Tibial artery (tissue), 4 donors: Measurements from ENCODE around the gene PLCH1.

Source experiments
- DNase-seq, 2 donors: peaks; one replicate each; pipeline ENCODE4 v3.0.0-alpha.2; 2019
- H3K27ac ChIP-seq, 2 donors: fragments of 200-600 bp; sonication (generic) in 1 of 2; 1 replicate in 1 of 2; 2 replicates in 1 of 2; pipeline ENCODE4 v1.5.1; 2018 to 2019; ENCODE audit warnings: mild to moderate bottlenecking in 1 of 2
- H3K27me3 ChIP-seq, 2 donors: fragments of 200-600 bp; sonication (generic) in 1 of 2; one replicate each; pipeline versions ENCODE4 v1.5.1 to v1.6.0; 2016 to 2019
- H3K36me3 ChIP-seq, 3 donors: fragments of 200-600 bp; sonication (generic) in 2 of 3; one replicate each; pipeline ENCODE4 v1.5.1; 2016 to 2019; ENCODE audit warnings: mild to moderate bottlenecking in 2 of 3
- H3K4me1 ChIP-seq, 4 donors: fragments of 200-600 bp; sonication (generic) in 2 of 4; 1 replicate in 3 of 4; 2 replicates in 1 of 4; pipeline ENCODE4 v1.5.1; 2016 to 2019
- H3K4me3 ChIP-seq, 2 donors: fragments of 200-600 bp; sonication (generic) in 1 of 2; 1 replicate in 1 of 2; 2 replicates in 1 of 2; pipeline ENCODE4 v1.5.1; 2018 to 2019; ENCODE audit warnings: mild to moderate bottlenecking in 2 of 2
- H3K9me3 ChIP-seq, 3 donors: fragments of 200-600 bp; sonication (generic) in 1 of 3; one replicate each; pipeline ENCODE4 v1.5.1; 2016 to 2019
- CTCF ChIP-seq, 2 experiments: fragments of 200-600 bp in 1 of 2; fragments of 450-650 bp in 1 of 2; IDR thresholded peaks; one replicate each; pipeline ENCODE4 v1.5.1; 2017 to 2019; ENCODE audit warnings: antibody characterized with exemption in 2 of 2, mild to moderate bottlenecking in 1 of 2, moderate library complexity in 1 of 2
- intact Hi-C: fragments of 100-400 bp; cut with DNase I; formaldehyde crosslinking; loops from one replicate; pipeline ENCODE4 v1.15.0; 2023; ENCODE audit warnings: low total_unique reads

Gene PLCH1

GRCh38 chr3:155491696-155492095 is 253.2 kb downstream of the PLCH1 start:
- Histone ChIP-seq H3K4me3 (no peak overlapping the region), H3K36me3 (no peaks in the 10 kb centered on the region), H3K27me3 (no peaks in the 10 kb centered on the region), H3K9me3 (no peaks in the 10 kb centered on the region), H3K27ac (no peak overlapping the region), H3K4me1 (no peaks in the 10 kb centered on the region)
- intact Hi-C loops, result no loop called here
- DNase-seq, result no peak
- TF ChIP-seq CTCF (IDR thresholded peaks at IDR 0.05), result no peak

DNA sequence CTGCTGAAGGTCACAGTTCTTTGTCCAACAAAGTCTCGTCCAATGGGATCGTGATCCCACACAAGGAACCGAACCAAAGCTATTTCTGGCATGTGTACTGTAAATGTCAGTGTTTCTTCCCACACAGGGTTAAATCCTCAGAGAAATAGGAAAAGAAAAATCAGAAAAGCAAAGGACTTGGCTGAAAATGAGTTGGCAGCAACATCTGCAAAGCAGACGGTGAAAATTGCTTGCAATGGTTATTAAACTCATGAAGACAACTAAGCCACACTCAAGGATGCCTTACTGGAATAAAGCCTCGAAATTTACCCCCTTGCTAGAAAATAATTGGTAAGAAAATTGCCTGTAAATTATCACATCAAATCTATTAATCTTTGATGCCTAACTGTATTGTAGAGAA is 256.2 kb downstream of the PLCH1 start:
- H3K9me3 ChIP-seq, result no peaks in the 10 kb centered on the region
- TF ChIP-seq CTCF (IDR thresholded peaks at IDR 0.05), result no peak
- H3K36me3 ChIP-seq, result no peaks in the 10 kb centered on the region
- H3K27ac ChIP-seq, result no peak overlapping the region
- intact Hi-C loops, result no loop called here
- no peak for DNase-seq
- no peak overlapping the region for H3K4me3 ChIP-seq
- H3K27me3 ChIP-seq, result no peaks in the 10 kb centered on the region
- H3K4me1 ChIP-seq, result no peaks in the 10 kb centered on the region

DNA sequence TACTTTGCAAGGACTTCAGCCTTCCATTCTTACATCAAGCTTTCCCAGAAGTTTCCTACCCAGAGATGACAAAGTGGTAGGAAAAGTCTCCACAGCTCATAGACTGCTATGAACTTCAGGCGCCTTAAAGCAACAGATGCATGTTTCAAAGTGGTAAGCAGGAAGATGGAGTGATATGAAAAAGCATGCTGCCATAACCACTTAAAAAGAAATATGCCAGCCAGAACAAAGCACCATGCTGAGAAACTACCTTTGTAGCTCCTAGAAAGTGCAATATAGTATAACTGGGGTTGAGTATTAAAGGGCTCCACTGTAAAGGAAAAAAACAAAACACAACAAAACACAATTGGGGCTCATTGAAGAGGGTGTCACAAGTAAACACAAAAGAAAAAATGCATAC is 259.0 kb downstream of the PLCH1 start:
- intact Hi-C loops, result no loop called here
- H3K27ac ChIP-seq, result no peak overlapping the region
- H3K4me1 ChIP-seq, result no peaks in the 10 kb centered on the region
- H3K36me3 ChIP-seq, result no peaks in the 10 kb centered on the region
- no peaks in the 10 kb centered on the region for H3K27me3 ChIP-seq
- H3K4me3 ChIP-seq, result no peak overlapping the region
- H3K9me3 ChIP-seq, result no peaks in the 10 kb centered on the region
- TF ChIP-seq CTCF (IDR thresholded peaks at IDR 0.05), result no peak
- DNase-seq, result no peak

- Histone ChIP-seq H3K4me1 (no peaks in the 10 kb centered on the region), H3K27me3 (no peaks in the 10 kb centered on the region), H3K4me3 (no peak overlapping the region), H3K27ac (no peak overlapping the region), H3K36me3 (no peaks in the 10 kb centered on the region), H3K9me3 (peaks cover 0 to 8% (median 0%) of the 10 kb centered on the region in 3 donors)
- TF ChIP-seq CTCF (IDR thresholded peaks at IDR 0.05), result no peak
- no peak for DNase-seq
- intact Hi-C loops, result no loop called here
Measured at GRCh38 chr3:155481591-155481990, 263.3 kb downstream of the PLCH1 start.

- no peaks in the 10 kb centered on the region for H3K27me3 ChIP-seq
- no peaks in the 10 kb centered on the region for H3K36me3 ChIP-seq
- no peak overlapping the region for H3K4me3 ChIP-seq
- TF ChIP-seq CTCF (IDR thresholded peaks at IDR 0.05), result no peak
- DNase-seq, result no peak
- no peaks in the 10 kb centered on the region for H3K4me1 ChIP-seq
- H3K27ac ChIP-seq, result no peak overlapping the region
- peaks cover 0 to 8% (median 0%) of the 10 kb centered on the region in 3 donors for H3K9me3 ChIP-seq
- intact Hi-C loops, result no loop called here
Measured at GRCh38 chr3:155481089-155481488, 263.8 kb downstream of the PLCH1 start.

DNA sequence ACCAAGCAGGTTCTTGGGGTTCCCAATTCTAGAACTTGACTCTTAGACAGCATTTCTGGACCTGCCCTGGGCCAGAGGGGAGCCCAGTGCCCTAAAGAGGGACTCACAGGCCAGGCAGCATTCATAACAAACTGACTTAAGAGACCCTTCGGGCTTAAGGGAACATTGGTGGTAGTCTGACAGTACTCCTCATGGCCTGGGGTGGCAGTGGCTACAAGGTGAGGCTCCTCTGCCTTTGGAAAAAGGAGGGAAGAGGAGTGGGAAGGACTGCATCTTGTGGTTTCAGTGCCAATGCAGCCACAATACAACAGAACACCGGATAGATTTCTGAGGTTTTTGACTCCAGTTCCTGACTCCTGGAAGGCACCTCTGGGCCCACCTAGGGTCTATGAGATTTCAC is 279.2 kb downstream of the PLCH1 start:
- Histone ChIP-seq H3K4me3 (no peak overlapping the region), H3K27ac (no peak overlapping the region), H3K27me3 (no peaks in the 10 kb centered on the region), H3K36me3 (no peaks in the 10 kb centered on the region), H3K9me3 (peaks cover 0 to 7% (median 6%) of the 10 kb centered on the region in 3 donors), H3K4me1 (no peaks in the 10 kb centered on the region)
- TF ChIP-seq CTCF (IDR thresholded peaks at IDR 0.05), result no peak
- intact Hi-C loops, result no loop called here
- no peak for DNase-seq
